ENCODE measurements around the gene HSD17B3.

GRCh38 chr9:96241391-96241809, 60.6 kb downstream of the HSD17B3 start:
- TF ChIP-seq CTCF (optimal IDR thresholded peaks at IDR 0.05 in 1 of 3, IDR thresholded peaks at IDR 0.05 in 1 of 3, conservative IDR thresholded peaks at IDR 0.05 in 1 of 3; ENCODE audit: extremely low read depth in 1 of 3, insufficient read depth in 2 of 3, low read length in 3 of 3) (no peak), EZH2 (IDR thresholded peaks at IDR 0.05; ENCODE audit: low read length) (no peak)
